ENCODE results near the gene DENND11. TPM values are rescaled to one million over a fixed set of nuclear protein-coding genes. Genes with fewer than 3 reads are reported as not detected.
"Not testable (repeated sequence)": the region's sequence is repeated elsewhere in the genome, so short reads cannot be mapped to it uniquely, and the experiment has no call there.

DENND11 gene
- total and polyA plus RNA-seq, 10 donors: 7.6 to 68.4 (median 48.8) TPM

- 90 to 91% (median 90%) methylated on average over 4 of the region's 4 CpGs for WGBS, 5 donors
- TF ChIP-seq POLR2A (IDR thresholded peaks at IDR 0.05): no peak
- no peak for TF ChIP-seq CTCF (IDR thresholded peaks at IDR 0.05 in 8 of 11, conservative IDR thresholded peaks at IDR 0.05 in 3 of 11)
- no peak for TF ChIP-seq POLR2AphosphoS5 (IDR thresholded peaks at IDR 0.05)
- intact Hi-C loops (cut with DNase I; ENCODE audit: low total_unique reads): no loop called here
Observed at GRCh38 chr7:141691961-141692360, 10.0 kb downstream of the DENND11 start.

GRCh38 chr7:141691540-141691939 is 10.4 kb downstream of the DENND11 start:
- WGBS, 5 donors: 92 to 96% (median 94%) methylated on average over 3 of the region's 3 CpGs
- H3K4me3 ChIP-seq: no peak overlapping the region
- intact Hi-C loops (cut with DNase I; ENCODE audit: low total_unique reads): no loop called here
- DNase-seq: no peak
- no peaks in the 10 kb centered on the region for H3K27me3 ChIP-seq (replicated peaks in 1 of 7)
- no peak overlapping the region for H3K27ac ChIP-seq
- no peaks in the 10 kb centered on the region for H3K9me3 ChIP-seq
- H3K36me3 ChIP-seq: peaks cover 0 to 12% (median 0%) of the 10 kb centered on the region in 6 donors
- peaks cover 0 to 48% (median 14%) of the 10 kb centered on the region in 6 donors for H3K4me1 ChIP-seq
- TF ChIP-seq POLR2AphosphoS5 (IDR thresholded peaks at IDR 0.05) (no peak), POLR2A (IDR thresholded peaks at IDR 0.05) (no peak), CTCF (IDR thresholded peaks at IDR 0.05 in 8 of 11, conservative IDR thresholded peaks at IDR 0.05 in 3 of 11) (no peak)

More at GRCh38 chr7:141691961-141692360, 10.0 kb downstream of the DENND11 start:
- peaks cover 0 to 48% (median 18%) of the 10 kb centered on the region in 6 donors for H3K4me1 ChIP-seq
- DNase-seq: no peak
- H3K4me3 ChIP-seq: no peak overlapping the region
- peaks cover 0 to 10% (median 0%) of the 10 kb centered on the region in 6 donors for H3K36me3 ChIP-seq
- H3K27ac ChIP-seq: no peak overlapping the region
- H3K27me3 ChIP-seq (replicated peaks in 1 of 7): no peaks in the 10 kb centered on the region
- no peaks in the 10 kb centered on the region for H3K9me3 ChIP-seq

- WGBS, 5 donors: 93 to 100% (median 98%) methylated on average over 3 of the region's 3 CpGs
- Histone ChIP-seq H3K4me1 (peaks cover 0 to 25% (median 0%) of the 10 kb centered on the region in 6 donors), H3K36me3 (peaks cover 0 to 35% (median 18%) of the 10 kb centered on the region in 6 donors)
- H3K27me3 ChIP-seq (replicated peaks in 1 of 7); H3K4me3 ChIP-seq; intact Hi-C loops (cut with DNase I; ENCODE audit: low total_unique reads); H3K27ac ChIP-seq; DNase-seq; H3K9me3 ChIP-seq: not testable (repeated sequence)
Observed at GRCh38 chr7:141689072-141689825, 12.7 kb downstream of the DENND11 start.

- Histone ChIP-seq H3K36me3 (peaks cover 0 to 47% (median 18%) of the 10 kb centered on the region in 6 donors), H3K4me3 (no peak overlapping the region), H3K27ac (no peak overlapping the region), H3K9me3 (no peaks in the 10 kb centered on the region), H3K27me3 (replicated peaks in 1 of 7) (no peaks in the 10 kb centered on the region), H3K4me1 (peaks cover 0 to 14% (median 0%) of the 10 kb centered on the region in 6 donors)
- 92 to 98% (median 94%) methylated on average over 5 of the region's 5 CpGs for WGBS, 5 donors
- intact Hi-C loops (cut with DNase I; ENCODE audit: low total_unique reads): no loop called here
- DNase-seq: no peak
- TF ChIP-seq CTCF (IDR thresholded peaks at IDR 0.05 in 8 of 11, conservative IDR thresholded peaks at IDR 0.05 in 3 of 11): no peak
- no peak for TF ChIP-seq POLR2AphosphoS5 (IDR thresholded peaks at IDR 0.05)
- TF ChIP-seq POLR2A (IDR thresholded peaks at IDR 0.05): no peak
Observed at GRCh38 chr7:141688043-141688442, 13.9 kb downstream of the DENND11 start.

All from spleen (tissue), 11 donors.